ENCODE measurements around the gene DNLZ. TPM values are rescaled to one million over a fixed set of nuclear protein-coding genes. Genes with fewer than 3 reads are reported as not detected.

The DNLZ gene
- total and polyA plus RNA-seq, 2 of the 4 experiments (the other 2 are of a cell fraction) = 2.0 to 11.4 TPM

DNA sequence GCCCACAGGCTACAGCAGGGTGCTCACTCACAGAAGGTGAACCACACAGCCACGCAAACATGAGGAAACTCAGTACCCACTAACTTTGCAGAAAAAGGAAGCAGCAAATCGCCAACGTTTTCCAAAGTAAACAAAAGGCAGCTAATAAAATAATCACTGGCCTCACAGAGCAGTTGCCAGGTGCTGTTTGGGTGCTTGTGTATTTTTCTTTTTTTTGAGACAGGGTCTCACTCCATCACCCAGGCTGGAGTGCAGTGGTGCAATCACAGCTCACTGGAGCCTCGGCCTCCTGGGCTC lies 32.6 kb upstream of the DNLZ start:
- Histone ChIP-seq H3K14ac (replicated peaks; ENCODE audit: low read depth, low read length) (no peak overlapping the region), H2AK5ac (ENCODE audit: low read depth, low read length) (no peak overlapping the region), H4K20me1 (ENCODE audit: insufficient read depth, low read length) (peaks cover 16% of the 10 kb centered on the region), H3K56ac (ENCODE audit: extremely low read depth, insufficient read depth, low read length) (no peak overlapping the region), H2BK5ac (ENCODE audit: low read depth, low read length, poor library complexity, severe bottlenecking) (no peak overlapping the region), H3K27me3 (ENCODE audit: control insufficient read depth, insufficient read depth, low read length) (no peaks in the 10 kb centered on the region), H3K4me2 (ENCODE audit: low read depth, low read length) (no peak overlapping the region), H3K4ac (ENCODE audit: low read depth, low read length) (no peak overlapping the region), H2BK120ac (ENCODE audit: low read depth, low read length) (no peak overlapping the region), H3K23ac (ENCODE audit: low read depth, low read length) (no peak overlapping the region), H2BK20ac (ENCODE audit: low read depth, low read length) (no peak overlapping the region), H3K9me1 (ENCODE audit: insufficient read depth, low read length) (no peaks in the 10 kb centered on the region), H3K27ac (ENCODE audit: insufficient read depth, low read length) (no peak overlapping the region), H3K18ac (ENCODE audit: low read depth, low read length) (no peak overlapping the region), H3K4me1 (ENCODE audit: control insufficient read depth, insufficient read depth, low read length) (peaks cover 9% of the 10 kb centered on the region), H4K91ac (ENCODE audit: insufficient read depth, low read depth, low read length) (no peak overlapping the region), H3K36me3 (ENCODE audit: control insufficient read depth, insufficient read depth, low read length) (peaks cover 59% of the 10 kb centered on the region), H4K8ac (ENCODE audit: low read depth in 2 of 2, low read length in 2 of 2) (no peak overlapping the region), H3K9me3 (ENCODE audit: control insufficient read depth, insufficient read depth, low read length) (no peaks in the 10 kb centered on the region), H3K4me3 (ENCODE audit: insufficient read depth, low read depth, low read length) (no peak overlapping the region), H2AK9ac (replicated peaks; ENCODE audit: low read depth, low read length, poor library complexity) (no peak overlapping the region), H3K79me1 (ENCODE audit: low read depth in 1 of 2, low read length in 2 of 2) (peaks cover 20 to 37% of the 10 kb centered on the region in 2 experiments), H3K9ac (ENCODE audit: low read depth, low read length) (no peak overlapping the region), H4K5ac (ENCODE audit: low read depth, low read length) (no peak overlapping the region), H2AFZ (replicated peaks; ENCODE audit: low read length, poor library complexity) (no peak overlapping the region), H2BK15ac (ENCODE audit: low read depth, low read length) (no peak overlapping the region)
- DNase-seq (no peak), ATAC-seq (ENCODE audit: low read depth) (no peak)
- ChIA-PET POLR2A (ENCODE audit: unreplicated experiment) (interaction anchor here (0.6 kb wide), 1 partner anchor 17 kb away, joined by 3 read pairs; no protein-coding TSS in a partner anchor), CTCF (no interaction called here)
- dilution Hi-C loops (cut with HindIII; ENCODE audit: low sequenced_read_pairs, unreplicated experiment) = no loop called here
- BruUV-seq (replicated peaks) = no TSS peak
- WGBS, 2 experiments (ENCODE audit: extremely low coverage in 2 of 2, insufficient read length in 1 of 2) = 100% methylated on average over 1 of the region's 4 CpGs; no CpG with 5 or more reads in 1 of the 2 experiments
- TF ChIP-seq, protein P1, sequence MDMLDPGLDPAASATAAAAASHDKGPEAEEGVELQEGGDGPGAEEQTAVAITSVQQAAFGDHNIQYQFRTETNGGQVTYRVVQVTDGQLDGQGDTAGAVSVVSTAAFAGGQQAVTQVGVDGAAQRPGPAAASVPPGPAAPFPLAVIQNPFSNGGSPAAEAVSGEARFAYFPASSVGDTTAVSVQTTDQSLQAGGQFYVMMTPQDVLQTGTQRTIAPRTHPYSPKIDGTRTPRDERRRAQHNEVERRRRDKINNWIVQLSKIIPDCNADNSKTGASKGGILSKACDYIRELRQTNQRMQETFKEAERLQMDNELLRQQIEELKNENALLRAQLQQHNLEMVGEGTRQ (IDR thresholded peaks at IDR 0.05; ENCODE audit: low read depth, low read length) = no peak
- TF ChIP-seq POLR2A (IDR thresholded peaks at IDR 0.05; ENCODE audit: low read depth, low read length) (no peak), FOS (IDR thresholded peaks at IDR 0.05; ENCODE audit: low read depth, low read length) (no peak), BHLHE40 (IDR thresholded peaks at IDR 0.05; ENCODE audit: low read depth, low read length) (no peak), CEBPB (IDR thresholded peaks at IDR 0.05; ENCODE audit: low read depth, low read length) (no peak), MXI1 (IDR thresholded peaks at IDR 0.05; ENCODE audit: borderline replicate concordance, low read depth, low read length) (no peak), CHD1 (IDR thresholded peaks at IDR 0.05; ENCODE audit: low read depth, low read length) (no peak), RCOR1 (IDR thresholded peaks at IDR 0.05; ENCODE audit: insufficient replicate concordance, low read length) (no peak), MAZ (IDR thresholded peaks at IDR 0.05; ENCODE audit: borderline replicate concordance, low read depth, low read length) (no peak), RFX5 (IDR thresholded peaks at IDR 0.05; ENCODE audit: low read depth, low read length) (no peak), MAFK (IDR thresholded peaks at IDR 0.05; ENCODE audit: low read depth, low read length) (no peak)
- TF ChIP-seq, protein P2, sequence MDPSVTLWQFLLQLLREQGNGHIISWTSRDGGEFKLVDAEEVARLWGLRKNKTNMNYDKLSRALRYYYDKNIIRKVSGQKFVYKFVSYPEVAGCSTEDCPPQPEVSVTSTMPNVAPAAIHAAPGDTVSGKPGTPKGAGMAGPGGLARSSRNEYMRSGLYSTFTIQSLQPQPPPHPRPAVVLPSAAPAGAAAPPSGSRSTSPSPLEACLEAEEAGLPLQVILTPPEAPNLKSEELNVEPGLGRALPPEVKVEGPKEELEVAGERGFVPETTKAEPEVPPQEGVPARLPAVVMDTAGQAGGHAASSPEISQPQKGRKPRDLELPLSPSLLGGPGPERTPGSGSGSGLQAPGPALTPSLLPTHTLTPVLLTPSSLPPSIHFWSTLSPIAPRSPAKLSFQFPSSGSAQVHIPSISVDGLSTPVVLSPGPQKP (IDR thresholded peaks at IDR 0.05; ENCODE audit: borderline replicate concordance, low read depth, low read length) = no peak
- intact Hi-C loops (cut with micrococcal nuclease) = no loop called here
- in situ Hi-C loops (cut with MboI; ENCODE audit: low sequenced_read_pairs) = no loop called here
